ENCODE data around the gene SCGB1D4. TPM values are rescaled to one million over a fixed set of nuclear protein-coding genes. Genes with fewer than 3 reads are reported as not detected.

SCGB1D4 gene
- total and polyA plus RNA-seq, 2 experiments from 2014 or later = not detected

GRCh38 chr11:62324731-62325556 is 26.1 kb upstream of the SCGB1D4 start:
- no peaks in the 10 kb centered on the region for H3K4me1 ChIP-seq (ENCODE audit: low read depth)
- TF ChIP-seq, protein P1, sequence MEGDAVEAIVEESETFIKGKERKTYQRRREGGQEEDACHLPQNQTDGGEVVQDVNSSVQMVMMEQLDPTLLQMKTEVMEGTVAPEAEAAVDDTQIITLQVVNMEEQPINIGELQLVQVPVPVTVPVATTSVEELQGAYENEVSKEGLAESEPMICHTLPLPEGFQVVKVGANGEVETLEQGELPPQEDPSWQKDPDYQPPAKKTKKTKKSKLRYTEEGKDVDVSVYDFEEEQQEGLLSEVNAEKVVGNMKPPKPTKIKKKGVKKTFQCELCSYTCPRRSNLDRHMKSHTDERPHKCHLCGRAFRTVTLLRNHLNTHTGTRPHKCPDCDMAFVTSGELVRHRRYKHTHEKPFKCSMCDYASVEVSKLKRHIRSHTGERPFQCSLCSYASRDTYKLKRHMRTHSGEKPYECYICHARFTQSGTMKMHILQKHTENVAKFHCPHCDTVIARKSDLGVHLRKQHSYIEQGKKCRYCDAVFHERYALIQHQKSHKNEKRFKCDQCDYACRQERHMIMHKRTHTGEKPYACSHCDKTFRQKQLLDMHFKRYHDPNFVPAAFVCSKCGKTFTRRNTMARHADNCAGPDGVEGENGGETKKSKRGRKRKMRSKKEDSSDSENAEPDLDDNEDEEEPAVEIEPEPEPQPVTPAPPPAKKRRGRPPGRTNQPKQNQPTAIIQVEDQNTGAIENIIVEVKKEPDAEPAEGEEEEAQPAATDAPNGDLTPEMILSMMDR (IDR thresholded peaks at IDR 0.05; ENCODE audit: low read depth, low read length) = peak; percentile 71
- peaks cover 30% of the 10 kb centered on the region for H3K27me3 ChIP-seq
- no peaks in the 10 kb centered on the region for H3K9me3 ChIP-seq (ENCODE audit: low read depth)
- no peaks in the 10 kb centered on the region for H3K36me3 ChIP-seq
- DNase-seq (ENCODE audit: low read depth in 1 of 2, low spot score in 1 of 2) = peak; percentile 55 to 69
- no peak overlapping the region for H3K27ac ChIP-seq
- no peak overlapping the region for H3K4me3 ChIP-seq

GRCh38 chr11:62322524-62322923 is 23.6 kb upstream of the SCGB1D4 start:
- Histone ChIP-seq H3K36me3 (no peaks in the 10 kb centered on the region), H3K27me3 (peaks cover 30% of the 10 kb centered on the region), H3K9me3 (ENCODE audit: low read depth) (no peaks in the 10 kb centered on the region), H3K27ac (no peak overlapping the region), H3K4me1 (ENCODE audit: low read depth) (no peaks in the 10 kb centered on the region), H3K4me3 (no peak overlapping the region)
- no peak for DNase-seq (ENCODE audit: low read depth in 1 of 2, low spot score in 1 of 2)
- TF ChIP-seq, protein P1 (IDR thresholded peaks at IDR 0.05; ENCODE audit: low read depth, low read length) = no peak

- no peak overlapping the region for H3K4me3 ChIP-seq
- no peaks in the 10 kb centered on the region for H3K9me3 ChIP-seq (ENCODE audit: low read depth)
- TF ChIP-seq, protein P1 (IDR thresholded peaks at IDR 0.05; ENCODE audit: low read depth, low read length) = no peak
- no peaks in the 10 kb centered on the region for H3K4me1 ChIP-seq (ENCODE audit: low read depth)
- no peak overlapping the region for H3K27ac ChIP-seq
- no peak for DNase-seq (ENCODE audit: low read depth in 1 of 2, low spot score in 1 of 2)
- no peaks in the 10 kb centered on the region for H3K36me3 ChIP-seq
- H3K27me3 ChIP-seq = peaks cover 43% of the 10 kb centered on the region
Measured at GRCh38 chr11:62315431-62315830, 16.6 kb upstream of the SCGB1D4 start.

DNA sequence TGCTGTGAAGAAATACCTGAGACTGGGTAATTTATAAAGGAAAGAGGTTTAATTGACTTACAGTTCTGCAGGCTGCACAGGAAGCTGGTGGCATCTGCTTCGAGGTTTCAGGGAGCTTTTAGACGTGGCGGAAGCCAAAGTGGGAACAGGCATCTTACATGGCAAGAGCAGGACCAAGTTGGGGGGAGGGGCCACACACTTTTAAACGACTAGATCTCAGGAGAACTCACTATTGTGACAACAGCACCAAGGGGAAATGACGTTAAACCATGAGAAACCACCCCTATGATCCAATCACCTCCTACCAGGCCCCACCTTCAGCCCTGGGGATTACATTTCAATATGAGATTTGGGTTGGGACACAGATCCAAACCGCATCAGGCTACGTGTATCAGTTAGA is 11.1 kb upstream of the SCGB1D4 start:
- H3K4me1 ChIP-seq (ENCODE audit: low read depth) = no peaks in the 10 kb centered on the region
- DNase-seq (ENCODE audit: low read depth in 1 of 2, low spot score in 1 of 2) = no peak

GRCh38 chr11:62307950-62308349 is 9.1 kb upstream of the SCGB1D4 start:
- peaks cover 21% of the 10 kb centered on the region for H3K27me3 ChIP-seq
- no peaks in the 10 kb centered on the region for H3K4me1 ChIP-seq (ENCODE audit: low read depth)
- DNase-seq (ENCODE audit: low read depth in 1 of 2, low spot score in 1 of 2) = no peak
- H3K36me3 ChIP-seq = no peaks in the 10 kb centered on the region
- H3K27ac ChIP-seq = no peak overlapping the region
- no peak overlapping the region for H3K4me3 ChIP-seq
- H3K9me3 ChIP-seq (ENCODE audit: low read depth) = no peaks in the 10 kb centered on the region
- TF ChIP-seq, protein P1 (IDR thresholded peaks at IDR 0.05; ENCODE audit: low read depth, low read length) = no peak

More for the DNA sequence above, 11.1 kb upstream of the SCGB1D4 start:
- H3K9me3 ChIP-seq (ENCODE audit: low read depth) = no peaks in the 10 kb centered on the region
- H3K4me3 ChIP-seq = no peak overlapping the region
- H3K36me3 ChIP-seq = no peaks in the 10 kb centered on the region
- H3K27ac ChIP-seq = no peak overlapping the region
- TF ChIP-seq, protein P1 (IDR thresholded peaks at IDR 0.05; ENCODE audit: low read depth, low read length) = no peak
- H3K27me3 ChIP-seq = peaks cover 22% of the 10 kb centered on the region
